Mucosa of descending colon (tissue), 3 donors: ENCODE measurements around the gene ASCC3. TPM values are rescaled to one million over a fixed set of nuclear protein-coding genes. Genes with fewer than 3 reads are reported as not detected.

ENCODE experiments used
- ATAC-seq: fragments of 200-7000 bp; cut with Tn5 transposase; one replicate; pipeline ENCODE4 v1.9.1; 2020; ENCODE audit warnings: mild to moderate bottlenecking, moderate library complexity
- DNase-seq, 3 donors: peaks; one replicate each; pipeline ENCODE4 v3.0.0-alpha.2; 2020
- H3K36me3 ChIP-seq: fragments of 200-600 bp; one replicate; pipeline ENCODE4 v1.8.0; 2021; ENCODE audit warnings: low read depth, mild to moderate bottlenecking
- H3K4me1 ChIP-seq: fragments of 200-600 bp; one replicate; pipeline ENCODE4 v1.8.0; 2021; ENCODE audit warnings: low read depth, mild to moderate bottlenecking
- H3K4me3 ChIP-seq: fragments of 200-600 bp; one replicate; pipeline ENCODE4 v1.8.0; 2021; ENCODE audit warnings: mild to moderate bottlenecking
- H3K9me3 ChIP-seq: fragments of 200-600 bp; one replicate; pipeline ENCODE4 v1.8.0; 2021; ENCODE audit warnings: mild to moderate bottlenecking
- intact Hi-C, 2 donors: fragments of 100-400 bp; cut with DNase I in 1 of 2; cut with micrococcal nuclease in 1 of 2; formaldehyde crosslinking; loops; one replicate each; pipeline versions ENCODE4 v1.11.0 to v1.11.1; 2022; cut with DNase I, micrococcal nuclease
- total RNA-seq, 3 donors: library from RNA; stranded (reverse); fragmentation: NEBNext Ultra II Directional in 2 of 3; extraction: Animal tissue kit (Norgen Biotek cat#: 25700) in 2 of 3; gene quantifications; one replicate each; pipeline versions ENCODE4 v1.2.1 to v1.2.4, GENCODE V29; 2021 to 2023
- TF ChIP-seq, protein P1 (sequence below): fragments of 200-600 bp; IDR thresholded peaks from one replicate; pipeline ENCODE4 v1.8.0; 2022; ENCODE audit warnings: antibody characterized with exemption, mild to moderate bottlenecking
- donor health status: DM: no; HTN: no; CAD: no; lungs with moderate emphysema.
- donor health status: DM: no; HTN: no; CAD: no.
- donor health status: DM: no; HTN: yes; CAD: no.

Gene ASCC3
- total RNA-seq, 3 donors from 2014 or later, result 24.6 to 28.5 (median 27.8) TPM

DNA sequence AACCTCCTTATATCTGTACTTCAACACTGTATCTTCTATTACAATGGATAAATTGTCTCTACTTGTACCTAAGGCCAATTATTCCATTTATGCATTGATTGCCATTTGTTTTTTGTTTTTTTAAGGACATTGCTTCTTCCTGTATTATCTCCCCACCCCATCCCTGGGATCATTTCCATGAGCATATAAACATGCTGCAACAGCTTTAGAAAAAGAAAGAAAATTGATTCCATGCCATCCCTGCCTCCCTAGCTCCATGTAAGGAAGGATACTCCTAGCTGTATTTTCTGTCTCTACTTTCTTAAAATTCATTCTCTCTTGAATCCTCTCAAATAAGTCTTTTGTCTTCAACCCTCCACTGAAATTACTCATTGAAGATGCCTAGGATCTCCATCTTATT, 314.6 kb downstream of the ASCC3 start:
- Histone ChIP-seq H3K9me3 (no peaks in the 10 kb centered on the region), H3K4me3 (no peak overlapping the region), H3K36me3 (no peaks in the 10 kb centered on the region), H3K4me1 (no peaks in the 10 kb centered on the region)
- intact Hi-C loops, result no loop called here
- ATAC-seq (no peak), DNase-seq (no peak)
- TF ChIP-seq, protein P1, sequence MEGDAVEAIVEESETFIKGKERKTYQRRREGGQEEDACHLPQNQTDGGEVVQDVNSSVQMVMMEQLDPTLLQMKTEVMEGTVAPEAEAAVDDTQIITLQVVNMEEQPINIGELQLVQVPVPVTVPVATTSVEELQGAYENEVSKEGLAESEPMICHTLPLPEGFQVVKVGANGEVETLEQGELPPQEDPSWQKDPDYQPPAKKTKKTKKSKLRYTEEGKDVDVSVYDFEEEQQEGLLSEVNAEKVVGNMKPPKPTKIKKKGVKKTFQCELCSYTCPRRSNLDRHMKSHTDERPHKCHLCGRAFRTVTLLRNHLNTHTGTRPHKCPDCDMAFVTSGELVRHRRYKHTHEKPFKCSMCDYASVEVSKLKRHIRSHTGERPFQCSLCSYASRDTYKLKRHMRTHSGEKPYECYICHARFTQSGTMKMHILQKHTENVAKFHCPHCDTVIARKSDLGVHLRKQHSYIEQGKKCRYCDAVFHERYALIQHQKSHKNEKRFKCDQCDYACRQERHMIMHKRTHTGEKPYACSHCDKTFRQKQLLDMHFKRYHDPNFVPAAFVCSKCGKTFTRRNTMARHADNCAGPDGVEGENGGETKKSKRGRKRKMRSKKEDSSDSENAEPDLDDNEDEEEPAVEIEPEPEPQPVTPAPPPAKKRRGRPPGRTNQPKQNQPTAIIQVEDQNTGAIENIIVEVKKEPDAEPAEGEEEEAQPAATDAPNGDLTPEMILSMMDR, result no peak

DNA sequence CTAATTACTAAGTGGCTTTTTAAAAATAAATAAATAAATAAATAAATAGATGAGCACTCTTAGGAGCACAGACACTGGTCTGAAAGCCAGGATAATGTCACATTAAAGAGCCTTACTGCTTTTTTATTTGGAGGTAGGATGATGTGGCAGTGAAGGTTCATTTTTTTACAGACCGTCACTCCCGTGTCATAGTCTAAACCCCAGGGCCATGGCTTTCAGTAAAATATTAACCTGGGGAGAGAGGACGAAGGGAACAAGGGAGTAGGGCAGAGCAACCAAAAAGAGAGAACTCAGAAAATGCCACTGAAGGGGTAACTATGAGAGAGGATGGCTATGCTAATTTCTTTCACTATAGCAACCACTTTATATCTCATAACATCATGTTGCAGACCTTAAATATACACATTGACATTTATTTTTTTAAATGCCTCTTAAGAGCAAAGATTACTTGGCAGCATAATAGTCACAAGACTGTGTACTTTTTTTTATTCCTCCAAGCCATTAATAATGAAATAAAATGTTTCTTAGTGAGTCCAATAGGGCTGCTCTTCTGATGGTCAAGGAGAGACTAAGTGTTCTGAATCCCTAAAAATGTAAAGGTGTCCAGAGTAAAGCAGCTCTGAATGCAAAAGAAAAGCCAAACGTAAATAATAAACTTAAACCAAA, 315.6 kb downstream of the ASCC3 start:
- intact Hi-C loops, result no loop called here
- ATAC-seq (no peak), DNase-seq (no peak)
- Histone ChIP-seq H3K9me3 (no peaks in the 10 kb centered on the region), H3K4me3 (no peak overlapping the region), H3K4me1 (no peaks in the 10 kb centered on the region), H3K36me3 (no peaks in the 10 kb centered on the region)
- TF ChIP-seq, protein P1, result no peak

DNA sequence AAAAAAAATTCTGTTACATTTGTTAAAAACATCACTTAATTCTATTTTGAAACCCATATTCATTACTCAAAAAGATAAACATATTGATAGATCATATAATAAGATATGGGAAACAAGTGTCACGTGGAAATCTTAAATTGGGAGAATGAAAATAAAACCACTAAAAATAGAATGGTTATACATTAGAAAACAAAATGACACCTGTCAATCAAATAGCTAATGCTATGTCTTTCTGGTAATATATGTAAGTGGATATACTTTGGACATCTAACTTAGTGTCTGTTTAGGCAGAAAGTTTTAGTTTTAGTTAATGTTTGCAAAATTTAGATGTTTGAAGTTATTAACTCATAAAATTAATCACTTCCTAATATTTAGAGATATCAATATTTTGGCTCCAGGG, 321.3 kb downstream of the ASCC3 start:
- H3K4me3 ChIP-seq, result no peak overlapping the region
- ATAC-seq, result no peak
- DNase-seq, result no peak
- H3K36me3 ChIP-seq, result no peaks in the 10 kb centered on the region
- TF ChIP-seq, protein P1, result no peak
- H3K4me1 ChIP-seq, result no peaks in the 10 kb centered on the region
- no peaks in the 10 kb centered on the region for H3K9me3 ChIP-seq
- intact Hi-C loops, result no loop called here

DNA sequence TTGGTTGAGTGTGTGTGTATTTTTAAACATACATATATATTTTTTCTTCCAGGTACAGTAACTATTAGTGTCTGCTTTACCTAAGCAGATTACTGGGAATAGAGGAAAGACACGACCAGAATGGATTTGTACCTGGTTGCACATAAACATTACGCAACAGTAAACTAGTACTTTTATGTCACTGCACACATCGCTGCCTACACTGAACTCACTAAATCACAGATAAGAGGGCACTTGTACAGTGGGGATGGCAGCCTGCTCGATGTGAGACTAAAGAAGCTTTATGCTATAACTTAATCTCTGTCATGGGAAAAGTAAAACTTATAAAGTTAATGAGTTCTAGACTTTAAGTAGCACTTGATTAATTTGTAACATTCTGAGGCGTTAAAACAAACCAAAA, 326.9 kb downstream of the ASCC3 start:
- TF ChIP-seq, protein P1, result no peak
- intact Hi-C loops, result no loop called here
- H3K4me1 ChIP-seq, result peaks cover 3% of the 10 kb centered on the region
- peak; percentile 76 for ATAC-seq
- no peaks in the 10 kb centered on the region for H3K9me3 ChIP-seq
- no peaks in the 10 kb centered on the region for H3K36me3 ChIP-seq
- no peak for DNase-seq
- H3K4me3 ChIP-seq, result no peak overlapping the region

- DNase-seq, result no peak
- Histone ChIP-seq H3K36me3 (no peaks in the 10 kb centered on the region), H3K9me3 (no peaks in the 10 kb centered on the region), H3K4me3 (no peak overlapping the region), H3K4me1 (peaks cover 3% of the 10 kb centered on the region)
- TF ChIP-seq, protein P1, result no peak
- intact Hi-C loops, result no loop called here
- peak; percentile 30 for ATAC-seq
Observed at GRCh38 chr6:100553243-100553642, 327.9 kb downstream of the ASCC3 start.
